GM12878 (cell line): ENCODE measurements around the gene PCDHA1. TPM values are rescaled to one million over a fixed set of nuclear protein-coding genes. Genes with fewer than 3 reads are reported as not detected.

ENCODE experiments used
- ATAC-seq: fragments of 200-7000 bp; cut with Tn5 transposase; 3 replicates; pipeline ENCODE4 v1.9.1; 2020; ENCODE audit warnings: mild to moderate bottlenecking, moderate library complexity
- BruUV-seq: library from RNA; stranded (reverse); fragments of 400-500 nt; replicated peaks from 2 replicates; lab custom pipeline; 2021; lab: Mats Ljungman, UMichigan
- CTCF ChIA-PET: fragments of 300-600 bp; sonication (Branson Sonifier 250); formaldehyde crosslinking; extraction: SDS; loops from one replicate; lab custom pipeline; 2021; ENCODE audit warnings: inconsistent platforms; lab: Yijun Ruan, JAX
- POLR2A ChIA-PET: fragments of 350-600 bp; formaldehyde crosslinking; extraction: SDS; loops from one replicate; lab custom pipeline; 2021; ENCODE audit warnings: inconsistent platforms; lab: Charles Lee
- RAD21 ChIA-PET: fragments of 300-600 bp; sonication (Branson Sonifier 250); formaldehyde crosslinking; loops from one replicate; lab custom pipeline; 2023; ENCODE audit warnings: antibody characterized with exemption; ENCODE audit not compliant: unreplicated experiment; lab: Charles Lee
- SMC1A ChIA-PET: fragments of 300-600 bp; sonication (Branson Sonifier 250); formaldehyde crosslinking; loops from one replicate; lab custom pipeline; 2023; ENCODE audit not compliant: unreplicated experiment, uncharacterized antibody; lab: Charles Lee
- DNase-seq: peaks from one replicate; pipeline ENCODE4 v3.0.0-alpha.2; 2011; ENCODE audit warnings: low read depth, low spot score
- FAIRE-seq: peaks from 3 replicates; lab custom pipeline; 2011; peaks lifted over from hg19 to GRCh38; lab: Jason Lieb, UNC
- H2AFZ ChIP-seq: 2 replicates; pipeline ENCODE4 v1.6.0; 2011; ENCODE audit warnings: low read depth, low read length, control low read depth; ENCODE audit not compliant: control insufficient read depth
- H3K27ac ChIP-seq: 2 replicates; pipeline ENCODE4 v1.5.1; 2011; ENCODE audit warnings: control low read depth; ENCODE audit not compliant: control insufficient read depth, insufficient read depth
- H3K27me3 ChIP-seq, 2 experiments: replicated peaks in 1 of 2; 2 replicates each; pipeline versions ENCODE4 v1.6.0 to v1.6.1; 2011; ENCODE audit warnings: low read length in 1 of 2; ENCODE audit not compliant: control insufficient read depth in 2 of 2, insufficient read depth in 2 of 2
- H3K36me3 ChIP-seq, 2 experiments: 2 replicates each; pipeline ENCODE4 v1.5.1; 2011; ENCODE audit warnings: low read length in 1 of 2; ENCODE audit not compliant: control insufficient read depth in 2 of 2, insufficient read depth in 2 of 2
- H3K4me1 ChIP-seq: 2 replicates; pipeline ENCODE4 v1.6.1; 2011; ENCODE audit warnings: mild to moderate bottlenecking, low read length, moderate library complexity, mixed read lengths; ENCODE audit not compliant: control insufficient read depth, insufficient read depth
- H3K4me2 ChIP-seq: 2 replicates; pipeline ENCODE4 v1.6.0; 2011; ENCODE audit warnings: control low read depth; ENCODE audit not compliant: control insufficient read depth, insufficient read depth
- H3K4me3 ChIP-seq: fragments of 200-600 bp; sonication (generic); 2 replicates; pipeline ENCODE4 v1.5.1; 2016
- H3K79me2 ChIP-seq: 2 replicates; pipeline ENCODE4 v1.6.0; 2011; ENCODE audit warnings: low read length; ENCODE audit not compliant: control insufficient read depth, insufficient read depth
- H3K9ac ChIP-seq: 2 replicates; pipeline ENCODE4 v1.8.0; 2011; ENCODE audit warnings: low read length, control low read depth, mixed read lengths; ENCODE audit not compliant: control insufficient read depth, insufficient read depth
- H3K9me3 ChIP-seq: replicated peaks from 3 replicates; pipeline ENCODE4 v1.5.1; 2011; ENCODE audit warnings: mild to moderate bottlenecking, low read length; ENCODE audit not compliant: control insufficient read depth, insufficient read depth
- H4K20me1 ChIP-seq: 2 replicates; pipeline ENCODE4 v1.6.0; 2011; ENCODE audit not compliant: control insufficient read depth, insufficient read depth
- CBX5 ChIP-seq: sonication (generic); IDR thresholded peaks from 2 replicates; pipeline ENCODE4 v1.6.1; 2016; ENCODE audit warnings: low read depth, moderate library complexity, mild to moderate bottlenecking, inconsistent platforms
- CTCF ChIP-seq, 3 experiments: IDR thresholded peaks in 2 of 3; conservative IDR thresholded peaks in 1 of 3; 2 replicates each; pipeline ENCODE4 v1.5.1; 2011; ENCODE audit warnings: low read depth in 3 of 3, low read length in 3 of 3, mild to moderate bottlenecking in 3 of 3, control low read depth in 2 of 3, moderate library complexity in 2 of 3, inconsistent platforms in 1 of 3, mixed read lengths in 1 of 3; ENCODE audit not compliant: control insufficient read depth in 2 of 3, insufficient read depth in 1 of 3; ENCODE audit errors: extremely low read depth in 1 of 3
- EP300 ChIP-seq, 2 experiments: fragments of 150-350 bp in 1 of 2; IDR thresholded peaks; 2 replicates each; pipeline ENCODE4 v1.6.1; 2011 to 2012; ENCODE audit warnings: low read depth in 2 of 2, low read length in 2 of 2, borderline replicate concordance in 1 of 2, improper control_type of control experiment in 1 of 2, inconsistent platforms in 1 of 2; ENCODE audit not compliant: control insufficient read depth in 1 of 2
- GABPA ChIP-seq: IDR thresholded peaks from 2 replicates; pipeline ENCODE4 v1.6.1; 2014; ENCODE audit warnings: antibody characterized with exemption, low read depth, mild to moderate bottlenecking, inconsistent platforms
- GATAD2B ChIP-seq: fragments of 450-650 bp; conservative IDR thresholded peaks from 2 replicates; pipeline ENCODE4 v1.6.1; 2017; ENCODE audit warnings: low read depth, mild to moderate bottlenecking, moderate library complexity
- KLF5 ChIP-seq: fragments of 450-650 bp; IDR thresholded peaks from 2 replicates; pipeline ENCODE4 v1.6.1; 2014; ENCODE audit warnings: mild to moderate bottlenecking; ENCODE audit not compliant: partially characterized antibody
- MAX ChIP-seq: IDR thresholded peaks from 2 replicates; pipeline ENCODE4 v1.6.1; 2012; ENCODE audit warnings: low read depth, low read length, improper control_type of control experiment
- MEF2B ChIP-seq: fragments of 450-650 bp; IDR thresholded peaks from 2 replicates; pipeline ENCODE4 v1.6.1; 2018; ENCODE audit warnings: mild to moderate bottlenecking, moderate library complexity; ENCODE audit not compliant: partially characterized antibody, poor library complexity, severe bottlenecking
- NR2F1 ChIP-seq: fragments of 450-650 bp; conservative IDR thresholded peaks from 2 replicates; pipeline ENCODE4 v1.6.1; 2017; ENCODE audit warnings: mild to moderate bottlenecking
- NRF1 ChIP-seq: conservative IDR thresholded peaks from 2 replicates; pipeline ENCODE4 v1.6.1; 2011; ENCODE audit warnings: mild to moderate bottlenecking, low read depth, low read length, improper control_type of control experiment
- SMAD5 ChIP-seq: IDR thresholded peaks from 2 replicates; pipeline ENCODE4 v1.6.1; 2016; ENCODE audit warnings: antibody characterized with exemption, low read depth
- ZBED1 ChIP-seq: IDR thresholded peaks from 2 replicates; pipeline ENCODE4 v1.6.1; 2016; ENCODE audit warnings: borderline replicate concordance
- WGBS: methylation state at CpG from one replicate; pipeline ENCODE4 v1.1.6; 2016; ENCODE audit warnings: low lambda C conversion rate; ENCODE audit not compliant: insufficient replicate concordance, insufficient coverage; ENCODE audit errors: missing lambda C conversion rate; 5-methylcytosine and 5-hydroxymethylcytosine counted together
- in situ Hi-C: fragments of 300-500 bp; cut with MboI; formaldehyde crosslinking; loops from 9 replicates; pipeline ENCODE4 v1.14.3; 2018; ENCODE audit warnings: mixed read lengths
- intact Hi-C: fragments of 100-400 bp; cut with micrococcal nuclease; formaldehyde crosslinking; loops from one replicate; pipeline ENCODE4 v1.14.2; 2022; ENCODE audit not compliant: unreplicated experiment
- polyA plus RNA-seq, 11 experiments: library from polyadenylated mRNA; depleted of rRNA in 4 of 11; unstranded in 6 of 11; stranded (reverse) in 5 of 11; fragments of >200 nt; fragmentation: Nextera tagmentation in 4 of 11; fragmentation: Illumina TruSeq in 1 of 11; extraction: Ambion mirVana in 4 of 11; extraction: Trizol in 1 of 11; gene quantifications; 1 replicate in 1 of 11; 2 replicates in 10 of 11; pipeline versions ENCODE4 v1.2.1 to v1.2.3, GENCODE V29; 2011 to 2016; ENCODE audit warnings: inconsistent platforms in 2 of 11, missing spikeins in 2 of 11, low read depth in 1 of 11
- total RNA-seq, 4 experiments: library from RNA; depleted of rRNA in 3 of 4; stranded (reverse); fragments of >200 nt in 3 of 4; fragmentation: Illumina TruSeq in 1 of 4; extraction: Trizol in 1 of 4; gene quantifications; 2 replicates each; pipeline versions ENCODE4 v1.2.1 to v1.2.3, GENCODE V29; 2013 to 2021

PCDHA1 gene
- total and polyA plus RNA-seq, 10 of the 15 experiments (the other 5 are each of a cell fraction or from before 2014, with no cell fraction given) = 0.03 TPM; not detected in 9

DNA sequence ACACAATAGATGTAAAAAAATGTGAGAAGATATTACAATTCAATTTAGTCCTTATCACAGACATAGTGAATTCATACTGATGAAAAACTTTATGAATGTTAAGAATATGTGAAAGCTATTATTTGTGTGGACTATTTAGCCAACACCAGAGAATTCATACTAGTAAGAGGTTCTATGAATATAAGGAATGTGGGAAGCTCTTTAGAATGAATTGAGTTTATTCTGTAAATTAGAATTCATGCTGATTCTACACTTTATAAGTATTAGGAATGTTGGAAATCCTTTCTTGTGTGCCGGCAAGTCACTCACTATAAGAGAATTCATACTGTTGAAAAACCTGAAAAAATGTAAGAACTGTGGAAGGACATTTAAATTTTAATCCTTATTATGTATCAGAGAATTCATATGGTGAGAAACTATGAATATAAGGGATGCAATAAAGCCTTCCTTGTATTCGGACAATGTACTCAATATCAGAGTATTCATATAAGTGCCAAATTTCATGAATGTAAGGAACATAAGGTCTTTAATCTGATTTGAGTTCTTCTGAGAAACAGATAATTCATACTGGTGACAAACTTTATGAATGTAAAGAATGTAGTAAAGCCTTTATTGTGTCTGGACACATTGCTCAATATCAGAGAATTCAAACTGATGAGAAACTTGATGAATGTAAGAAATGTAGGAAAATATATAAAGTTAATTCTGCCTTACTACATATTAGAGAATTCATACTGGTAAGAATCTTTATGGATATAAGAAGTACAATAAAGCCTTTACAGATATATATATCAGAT lies 21.6 kb upstream of the PCDHA1 start (continued):
- no peak for TF ChIP-seq CTCF (IDR thresholded peaks at IDR 0.05 in 2 of 3, conservative IDR thresholded peaks at IDR 0.05 in 1 of 3; ENCODE audit: control insufficient read depth in 2 of 3, extremely low read depth in 1 of 3, insufficient read depth in 1 of 3, low read depth in 3 of 3, low read length in 3 of 3)
- TF ChIP-seq NRF1 = no peak
- no peak for TF ChIP-seq EP300 (IDR thresholded peaks at IDR 0.05; ENCODE audit: borderline replicate concordance in 1 of 2, control insufficient read depth in 1 of 2, low read depth in 2 of 2, low read length in 2 of 2)
- TF ChIP-seq KLF5 = peak; percentile 63

GRCh38 chr5:140767444-140767843 lies 18.5 kb upstream of the PCDHA1 start:
- DNase-seq = no peak
- intact Hi-C loops (no loop called here), in situ Hi-C loops (no loop called here)
- Histone ChIP-seq H4K20me1 (no peaks in the 10 kb centered on the region), H2AFZ (no peak overlapping the region), H3K4me2 (no peak overlapping the region), H3K79me2 (no peaks in the 10 kb centered on the region), H3K36me3 (no peaks in the 10 kb centered on the region), H3K4me1 (no peaks in the 10 kb centered on the region), H3K9me3 (peaks cover 5% of the 10 kb centered on the region), H3K27ac (no peak overlapping the region), H3K9ac (no peak overlapping the region), H3K27me3 (no peaks in the 10 kb centered on the region), H3K4me3 (no peak overlapping the region)
- ChIA-PET CTCF (no interaction called here), RAD21 (no interaction called here), POLR2A (no interaction called here), SMC1A (no interaction called here)
- no peak for FAIRE-seq
- ATAC-seq = no peak
- TF ChIP-seq MEF2B = no peak
- TF ChIP-seq ZBED1 = no peak
- no peak for TF ChIP-seq GATAD2B
- TF ChIP-seq CBX5 = no peak
- TF ChIP-seq MAX = no peak
- TF ChIP-seq GABPA = no peak
- TF ChIP-seq NR2F1 = no peak
- no peak for TF ChIP-seq SMAD5
- BruUV-seq = no TSS peak
- 38% methylated on average over 4 of the region's 4 CpGs for WGBS
